Measurements from ENCODE around the gene ZSCAN9.
A peak's percentile ranks its signal among the peaks of the same experiment; 100 is the strongest.

Gene ZSCAN9

GRCh38 chr6:28224131-28225055, 682 bp upstream of the ZSCAN9 start:
- DNase-seq = no peak

- no peak for DNase-seq
Observed at GRCh38 chr6:28226460-28226859, 1.4 kb downstream of the ZSCAN9 start.

- no peak for DNase-seq
Observed at GRCh38 chr6:28232785-28233184, 7.7 kb downstream of the ZSCAN9 start.

GRCh38 chr6:28235912-28236452, 10.9 kb downstream of the ZSCAN9 start:
- DNase-seq = no peak

GRCh38 chr6:28239636-28240035, 14.6 kb downstream of the ZSCAN9 start:
- DNase-seq = no peak

GRCh38 chr6:28240471-28240870, 15.4 kb downstream of the ZSCAN9 start:
- DNase-seq = no peak

- DNase-seq = no peak
Observed at GRCh38 chr6:28243946-28244345, 18.9 kb downstream of the ZSCAN9 start.

GRCh38 chr6:28245206-28245941, 20.3 kb downstream of the ZSCAN9 start:
- DNase-seq = no peak

- no peak for DNase-seq
Observed at GRCh38 chr6:28248916-28249315, 23.8 kb downstream of the ZSCAN9 start.

- DNase-seq = no peak
Observed at GRCh38 chr6:28250747-28251146, 25.7 kb downstream of the ZSCAN9 start.

GRCh38 chr6:28251661-28252008, 26.6 kb downstream of the ZSCAN9 start:
- no peak for DNase-seq

- DNase-seq = peak; percentile 86
Observed at GRCh38 chr6:28252009-28252975, 27.2 kb downstream of the ZSCAN9 start, which contains the start of gene ZKSCAN4. Gene ZKSCAN4 (minus strand): TSS chr6:28252269. CDS start chr6:28251980, 289 bp downstream.

GRCh38 chr6:28254121-28254519, 29.0 kb downstream of the ZSCAN9 start:
- no peak for DNase-seq

GRCh38 chr6:28257042-28257441, 32.0 kb downstream of the ZSCAN9 start:
- no peak for DNase-seq

- DNase-seq = no peak
Observed at GRCh38 chr6:28258877-28259777, 34.1 kb downstream of the ZSCAN9 start, which contains the start of gene NKAPL. Gene NKAPL (plus strand): TSS chr6:28259297. CDS start chr6:28259372, 75 bp downstream.

GRCh38 chr6:28263922-28264321, 38.8 kb downstream of the ZSCAN9 start:
- DNase-seq = no peak

GRCh38 chr6:28264834-28265401, 39.8 kb downstream of the ZSCAN9 start:
- no peak for DNase-seq

- DNase-seq = no peak
Observed at GRCh38 chr6:28266563-28266961, 41.5 kb downstream of the ZSCAN9 start.

- DNase-seq = peak; percentile 82
Observed at GRCh38 chr6:28266962-28267694, 42.1 kb downstream of the ZSCAN9 start, which contains the start of gene ZSCAN26. Gene ZSCAN26 (plus strand): TSS chr6:28267143. CDS start chr6:28271920, 4,777 bp downstream.

GRCh38 chr6:28267695-28268059, 42.6 kb downstream of the ZSCAN9 start:
- DNase-seq = no peak
